Activated T-helper 2 cell treated with anti-CD3 and anti-CD28 coated beads, Interferon-gamma antibody, Interleukin-2, Interleukin-4, amounts not matched to agents 10 μg/mL and 5 μg/mL and 100 μg/mL, durations not matched to agents 14 hours and 24 hours and 36 hours (primary cell): ENCODE data around the gene MERTK. TPM values are rescaled to one million over a fixed set of nuclear protein-coding genes. Genes with fewer than 3 reads are reported as not detected.
"Not testable (repeated sequence)": the region's sequence is repeated elsewhere in the genome, so short reads cannot be mapped to it uniquely, and the experiment has no call there.

Experiments used
- DNase-seq: peaks from one replicate; pipeline ENCODE4 v3.0.0; 2021; ENCODE audit warnings: low spot score
- H3K27ac Mint-ChIP-seq: one replicate; pipeline ENCODE4 v1.8.0; 2021; ENCODE audit warnings: mixed read lengths
- H3K27me3 Mint-ChIP-seq: one replicate; pipeline ENCODE4 v1.8.0; 2021; ENCODE audit warnings: low read depth, mixed read lengths
- H3K36me3 Mint-ChIP-seq: one replicate; pipeline ENCODE4 v1.8.0; 2021; ENCODE audit warnings: low read depth, mixed read lengths
- H3K4me1 Mint-ChIP-seq: one replicate; pipeline ENCODE4 v1.8.0; 2021; ENCODE audit warnings: low read depth, mixed read lengths
- H3K4me3 Mint-ChIP-seq: one replicate; pipeline ENCODE4 v1.8.0; 2021; ENCODE audit warnings: low read depth, mild to moderate bottlenecking, moderate library complexity, mixed read lengths
- H3K9me3 Mint-ChIP-seq: one replicate; pipeline ENCODE4 v1.8.0; 2021; ENCODE audit warnings: mixed read lengths
- intact Hi-C: fragments of 100-400 bp; cut with micrococcal nuclease; formaldehyde crosslinking; loops from one replicate; pipeline ENCODE4 v1.15.1; 2023
- total RNA-seq: library from RNA; stranded (reverse); gene quantifications from 2 replicates; pipeline ENCODE4 v1.2.3, GENCODE V29; 2022

MERTK gene
- total RNA-seq, 1 donor from 2014 or later, result 1.0 TPM

GRCh38 chr2:111900859-111901258 lies 2.5 kb downstream of the MERTK start:
- H3K9me3 Mint-ChIP-seq, result no peaks in the 10 kb centered on the region

GRCh38 chr2:111903516-111903915 lies 5.1 kb downstream of the MERTK start:
- Mint-ChIP-seq H3K4me3 (no peak overlapping the region), H3K9me3 (no peaks in the 10 kb centered on the region), H3K36me3 (no peaks in the 10 kb centered on the region), H3K4me1 (peaks cover 14% of the 10 kb centered on the region), H3K27ac (no peak overlapping the region), H3K27me3 (peaks cover 26% of the 10 kb centered on the region)
- no peak for DNase-seq
- intact Hi-C loops, result no loop called here

More at GRCh38 chr2:111900859-111901258, 2.5 kb downstream of the MERTK start:
- Mint-ChIP-seq H3K27me3 (peaks cover 34% of the 10 kb centered on the region), H3K27ac (no peak overlapping the region), H3K4me1 (peaks cover 12% of the 10 kb centered on the region), H3K4me3 (no peak overlapping the region), H3K36me3 (no peaks in the 10 kb centered on the region)
- no peak for DNase-seq
- intact Hi-C loops, result loop anchor here (2.0 kb wide), 1 partner anchor 14 kb away; no protein-coding TSS in a partner anchor

GRCh38 chr2:111903930-111904439 lies 5.6 kb downstream of the MERTK start:
- DNase-seq, result no peak
- H3K27ac Mint-ChIP-seq, result no peak overlapping the region
- intact Hi-C loops, result no loop called here
- peaks cover 14% of the 10 kb centered on the region for H3K4me1 Mint-ChIP-seq
- H3K4me3 Mint-ChIP-seq, result no peak overlapping the region
- no peaks in the 10 kb centered on the region for H3K9me3 Mint-ChIP-seq
- peaks cover 26% of the 10 kb centered on the region for H3K27me3 Mint-ChIP-seq
- no peaks in the 10 kb centered on the region for H3K36me3 Mint-ChIP-seq

DNA sequence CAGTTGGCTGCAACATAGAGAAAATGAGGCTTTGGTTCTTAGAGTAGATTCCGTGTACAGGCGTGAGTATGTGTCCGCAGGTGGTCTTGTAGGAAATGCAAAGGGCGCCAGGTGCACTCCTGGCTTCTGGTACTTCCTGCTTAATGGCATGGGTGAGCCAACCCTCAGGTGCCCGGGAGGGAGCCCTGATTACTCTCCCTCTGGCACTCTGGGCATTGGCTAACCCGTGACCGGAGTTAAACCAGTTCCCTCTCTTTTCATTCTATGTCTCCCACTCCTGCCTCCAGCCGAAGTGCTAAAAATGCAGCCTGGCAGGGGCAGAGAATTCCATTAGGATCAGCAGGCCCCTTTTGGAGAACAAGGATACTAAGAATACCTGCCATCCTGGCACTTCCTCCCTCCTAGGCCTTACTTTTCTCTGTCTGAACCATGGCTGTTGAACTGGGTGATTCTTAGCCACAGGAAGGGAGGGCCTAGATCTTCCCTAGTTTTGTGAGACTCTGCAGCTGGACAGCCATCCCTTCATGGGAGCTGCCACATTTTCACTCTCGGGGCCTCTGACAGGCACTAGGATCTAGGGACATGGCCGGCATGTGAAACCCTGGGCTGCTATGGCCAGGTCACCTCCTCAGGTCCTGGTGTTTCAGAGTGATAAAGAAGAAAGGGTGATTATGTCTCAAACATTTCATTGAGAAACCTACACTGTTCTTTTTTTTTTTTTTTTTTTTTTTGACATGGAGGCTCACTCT lies 6.5 kb downstream of the MERTK start:
- H3K27me3 Mint-ChIP-seq, result peaks cover 17% of the 10 kb centered on the region
- no peak for DNase-seq
- no peaks in the 10 kb centered on the region for H3K9me3 Mint-ChIP-seq
- intact Hi-C loops, result no loop called here
- no peaks in the 10 kb centered on the region for H3K36me3 Mint-ChIP-seq
- H3K27ac Mint-ChIP-seq, result no peak overlapping the region
- no peak overlapping the region for H3K4me3 Mint-ChIP-seq
- peaks cover 12% of the 10 kb centered on the region for H3K4me1 Mint-ChIP-seq

GRCh38 chr2:111905475-111905869 lies 7.1 kb downstream of the MERTK start:
- H3K36me3 Mint-ChIP-seq, H3K9me3 Mint-ChIP-seq, intact Hi-C loops, H3K4me3 Mint-ChIP-seq, DNase-seq, H3K27ac Mint-ChIP-seq: not testable (repeated sequence)
- Mint-ChIP-seq H3K27me3 (peaks cover 13% of the 10 kb centered on the region), H3K4me1 (peaks cover 12% of the 10 kb centered on the region)

DNA sequence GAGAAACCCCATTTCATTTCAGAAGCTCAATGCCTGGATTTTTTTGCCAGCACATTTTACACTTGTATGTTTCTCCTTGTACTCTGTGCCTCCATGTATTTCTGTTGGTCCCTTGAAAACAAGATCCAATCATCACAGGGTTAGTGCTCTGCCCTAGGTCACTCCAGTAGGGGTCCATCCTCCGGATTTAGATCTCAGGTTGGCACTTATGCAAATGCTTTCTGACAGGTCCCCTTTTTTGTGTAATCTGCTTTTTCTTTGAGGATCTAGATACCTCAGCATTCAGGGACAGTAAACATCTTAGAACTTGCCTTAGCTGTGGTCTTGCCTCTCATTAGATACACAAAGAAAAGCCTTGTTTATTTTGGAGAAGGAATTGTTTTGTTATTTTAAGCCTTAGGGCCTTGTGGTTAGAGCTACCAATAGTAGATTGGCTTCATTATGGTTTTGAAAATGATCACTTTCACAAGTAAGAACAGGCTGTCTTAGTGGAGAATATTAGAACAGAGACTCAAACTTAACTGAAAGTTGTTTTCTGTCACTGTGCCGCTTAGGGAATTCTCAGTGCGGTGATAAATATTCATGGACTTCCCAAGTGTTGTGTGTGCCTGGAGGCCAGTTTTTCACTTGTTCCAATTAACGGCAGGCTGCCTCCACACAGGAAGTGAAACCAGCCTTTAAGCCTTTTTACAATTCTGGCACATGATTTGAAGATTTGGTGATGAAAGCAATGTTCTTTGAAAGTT lies 7.8 kb downstream of the MERTK start:
- H3K4me3 Mint-ChIP-seq, result no peak overlapping the region
- DNase-seq, result no peak
- H3K36me3 Mint-ChIP-seq, result no peaks in the 10 kb centered on the region
- H3K27ac Mint-ChIP-seq, result no peak overlapping the region
- peaks cover 9% of the 10 kb centered on the region for H3K27me3 Mint-ChIP-seq
- H3K9me3 Mint-ChIP-seq, result no peaks in the 10 kb centered on the region
- peaks cover 11% of the 10 kb centered on the region for H3K4me1 Mint-ChIP-seq
- intact Hi-C loops, result no loop called here

DNA sequence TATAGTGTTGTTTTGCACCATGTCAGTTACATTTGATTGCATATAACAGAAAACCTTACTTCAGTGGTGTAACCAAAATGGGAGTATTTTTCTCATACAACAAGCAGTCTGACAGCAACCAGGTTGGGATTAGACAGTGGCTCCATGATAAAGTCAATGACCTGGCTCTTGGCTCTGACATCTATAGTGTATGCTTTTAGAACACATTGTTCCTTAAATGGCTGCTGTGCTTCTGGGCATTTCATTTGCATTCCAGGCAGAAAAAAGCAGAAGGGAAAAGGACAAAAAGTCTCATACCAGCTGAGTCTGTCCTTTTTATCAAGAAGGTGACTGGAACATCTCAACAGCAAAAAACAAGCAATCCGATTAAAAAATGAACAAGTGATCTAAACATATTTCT lies 10.2 kb downstream of the MERTK start:
- no peaks in the 10 kb centered on the region for H3K9me3 Mint-ChIP-seq
- H3K27me3 Mint-ChIP-seq, result peaks cover 2% of the 10 kb centered on the region
- no peaks in the 10 kb centered on the region for H3K36me3 Mint-ChIP-seq
- H3K27ac Mint-ChIP-seq, result no peak overlapping the region
- intact Hi-C loops, result no loop called here
- H3K4me1 Mint-ChIP-seq, result peaks cover 11% of the 10 kb centered on the region
- DNase-seq, result no peak
- H3K4me3 Mint-ChIP-seq, result no peak overlapping the region

DNA sequence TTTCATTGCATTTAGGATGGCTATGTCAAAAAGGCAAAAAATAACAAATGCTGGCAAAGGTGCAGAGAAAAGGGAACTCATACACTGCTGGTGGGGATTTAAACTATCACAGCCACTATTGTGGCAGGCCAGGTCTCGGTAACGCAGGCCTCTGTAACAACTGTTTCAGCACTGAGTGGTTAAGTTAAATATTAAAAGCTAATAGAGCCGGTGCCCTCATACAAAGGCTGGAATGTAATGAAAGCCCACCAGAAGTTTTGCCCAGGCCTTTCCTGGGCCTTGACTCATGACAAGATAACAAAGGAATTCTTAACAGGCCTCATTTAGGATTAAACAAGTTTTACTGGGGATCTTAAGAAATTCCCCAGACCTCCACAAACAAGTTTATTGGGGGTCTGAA lies 10.7 kb downstream of the MERTK start:
- Mint-ChIP-seq H3K27ac (no peak overlapping the region), H3K9me3 (no peaks in the 10 kb centered on the region), H3K27me3 (peaks cover 2% of the 10 kb centered on the region), H3K36me3 (no peaks in the 10 kb centered on the region), H3K4me1 (peaks cover 11% of the 10 kb centered on the region), H3K4me3 (no peak overlapping the region)
- intact Hi-C loops, result no loop called here
- DNase-seq, result no peak

DNA sequence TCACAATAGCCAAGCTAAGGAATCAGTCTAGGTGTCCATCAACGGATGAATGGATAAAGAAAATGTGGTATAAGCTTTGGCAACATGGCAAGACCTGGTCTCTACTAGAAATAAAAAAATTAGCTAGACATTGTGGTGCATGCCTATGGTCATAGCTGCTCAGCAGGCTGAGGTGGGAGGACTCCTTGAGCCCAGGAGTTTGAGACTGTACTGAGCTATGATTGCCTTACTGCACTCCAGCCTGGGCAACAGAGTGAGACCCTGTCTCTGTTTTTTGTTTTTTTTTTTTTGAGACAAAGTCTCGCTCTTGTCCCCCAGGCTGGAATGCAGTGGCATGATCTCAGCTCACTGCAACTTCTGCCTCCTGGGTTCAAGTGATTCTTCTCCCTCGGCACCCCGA lies 11.6 kb downstream of the MERTK start:
- H3K36me3 Mint-ChIP-seq, H3K27me3 Mint-ChIP-seq, DNase-seq, intact Hi-C loops, H3K9me3 Mint-ChIP-seq, H3K27ac Mint-ChIP-seq, H3K4me3 Mint-ChIP-seq: not testable (repeated sequence)
- H3K4me1 Mint-ChIP-seq, result peaks cover 11% of the 10 kb centered on the region

- Mint-ChIP-seq H3K4me3 (no peak overlapping the region), H3K9me3 (no peaks in the 10 kb centered on the region), H3K27ac (no peak overlapping the region), H3K36me3 (no peaks in the 10 kb centered on the region), H3K4me1 (peaks cover 11% of the 10 kb centered on the region), H3K27me3 (peaks cover 2% of the 10 kb centered on the region)
- intact Hi-C loops, result no loop called here
- DNase-seq, result no peak
These were observed 12.3 kb downstream of the MERTK start for GRCh38 chr2:111910609-111911277.

DNA sequence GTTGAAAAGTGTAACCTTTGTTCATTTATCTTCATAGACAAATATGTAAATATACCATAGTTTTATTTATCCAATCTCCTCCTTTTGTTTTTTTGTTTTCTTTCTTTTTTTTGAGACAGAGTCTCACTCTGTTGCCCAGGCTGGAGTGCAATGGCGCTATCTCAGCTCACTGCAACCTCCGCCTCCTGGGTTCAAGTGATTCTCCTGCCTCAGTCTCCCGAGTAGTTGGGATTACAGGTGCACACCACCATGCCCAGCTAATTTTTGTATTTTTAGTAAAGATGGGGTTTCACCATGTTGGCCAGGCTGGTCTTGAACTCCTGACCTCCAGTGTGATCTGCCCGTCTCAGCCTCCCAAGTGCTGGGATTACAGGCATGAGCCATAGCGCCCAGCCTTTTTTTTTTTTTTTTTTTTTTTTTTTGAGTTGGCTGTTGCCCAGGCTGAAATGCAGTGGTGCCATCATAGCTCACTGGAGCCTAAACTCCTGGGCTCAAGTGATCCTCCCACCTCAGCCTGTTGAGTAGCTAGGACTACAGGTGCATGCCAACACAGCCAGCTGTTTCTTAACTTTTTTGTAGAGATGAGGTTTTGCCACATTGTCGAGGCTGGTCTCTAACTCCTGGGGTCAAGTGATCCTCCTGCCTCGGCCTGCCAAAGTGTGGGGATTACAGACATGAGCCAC lies 13.0 kb downstream of the MERTK start:
- H3K4me3 Mint-ChIP-seq, H3K27ac Mint-ChIP-seq, H3K27me3 Mint-ChIP-seq, H3K36me3 Mint-ChIP-seq, intact Hi-C loops, DNase-seq, H3K9me3 Mint-ChIP-seq, H3K4me1 Mint-ChIP-seq: not testable (repeated sequence)

- H3K4me3 Mint-ChIP-seq, result no peak overlapping the region
- peaks cover 4% of the 10 kb centered on the region for H3K27me3 Mint-ChIP-seq
- intact Hi-C loops, result no loop called here
- DNase-seq, result no peak
- no peaks in the 10 kb centered on the region for H3K9me3 Mint-ChIP-seq
- peaks cover 1% of the 10 kb centered on the region for H3K4me1 Mint-ChIP-seq
- no peaks in the 10 kb centered on the region for H3K36me3 Mint-ChIP-seq
- H3K27ac Mint-ChIP-seq, result no peak overlapping the region
These were observed 14.1 kb downstream of the MERTK start for GRCh38 chr2:111912547-111912946.
